ENCODE data around the gene LGALS9. TPM values are rescaled to one million over a fixed set of nuclear protein-coding genes. Genes with fewer than 3 reads are reported as not detected.

LGALS9 gene
- total RNA-seq, 4 donors from 2014 or later: 121 to 214 (median 144) TPM

- Histone ChIP-seq H3K27ac (no peak overlapping the region), H3K9me3 (no peaks in the 10 kb centered on the region), H3K4me1 (no peaks in the 10 kb centered on the region), H3K27me3 (no peaks in the 10 kb centered on the region), H3K36me3 (peaks cover 0 to 30% (median 0%) of the 10 kb centered on the region in 3 donors), H3K4me3 (no peak overlapping the region)
- no peak for DNase-seq
- no peak for TF ChIP-seq POLR2A (IDR thresholded peaks at IDR 0.05)
- no peak for TF ChIP-seq CTCF (IDR thresholded peaks at IDR 0.05)
Observed at GRCh38 chr17:27600471-27600870, 30.5 kb upstream of the LGALS9 start.

- H3K27ac ChIP-seq: no peak overlapping the region
- TF ChIP-seq CTCF (IDR thresholded peaks at IDR 0.05) (peak; percentile 86 to 98 (median 96)), POLR2A (IDR thresholded peaks at IDR 0.05) (no peak)
- H3K9me3 ChIP-seq: no peaks in the 10 kb centered on the region
- peaks cover 0 to 39% (median 0%) of the 10 kb centered on the region in 3 donors for H3K36me3 ChIP-seq
- no peak overlapping the region for H3K4me3 ChIP-seq
- DNase-seq: peak; percentile 77 to 95 (median 91)
- H3K4me1 ChIP-seq: no peaks in the 10 kb centered on the region
- no peaks in the 10 kb centered on the region for H3K27me3 ChIP-seq
Observed at GRCh38 chr17:27601069-27601974, 29.7 kb upstream of the LGALS9 start.

- peaks cover 0 to 44% (median 0%) of the 10 kb centered on the region in 3 donors for H3K36me3 ChIP-seq
- TF ChIP-seq POLR2A (IDR thresholded peaks at IDR 0.05): no peak
- no peak for TF ChIP-seq CTCF (IDR thresholded peaks at IDR 0.05)
- H3K4me1 ChIP-seq: no peaks in the 10 kb centered on the region
- no peaks in the 10 kb centered on the region for H3K27me3 ChIP-seq
- DNase-seq: no peak
- no peak overlapping the region for H3K4me3 ChIP-seq
- no peak overlapping the region for H3K27ac ChIP-seq
- no peaks in the 10 kb centered on the region for H3K9me3 ChIP-seq
Observed at GRCh38 chr17:27601975-27602302, 29.0 kb upstream of the LGALS9 start.

- H3K27ac ChIP-seq: no peak overlapping the region
- H3K4me3 ChIP-seq: no peak overlapping the region
- peak; percentile 73 to 90 (median 81) for DNase-seq
- H3K4me1 ChIP-seq: no peaks in the 10 kb centered on the region
- TF ChIP-seq CTCF (IDR thresholded peaks at IDR 0.05): peak; percentile 85 to 96 (median 90)
- no peak for TF ChIP-seq POLR2A (IDR thresholded peaks at IDR 0.05)
- H3K9me3 ChIP-seq: no peaks in the 10 kb centered on the region
- H3K36me3 ChIP-seq: peaks cover 0 to 45% (median 0%) of the 10 kb centered on the region in 3 donors
- no peaks in the 10 kb centered on the region for H3K27me3 ChIP-seq
Observed at GRCh38 chr17:27602721-27603420, 28.1 kb upstream of the LGALS9 start.

GRCh38 chr17:27603421-27603770, 27.6 kb upstream of the LGALS9 start:
- H3K9me3 ChIP-seq: no peaks in the 10 kb centered on the region
- H3K27ac ChIP-seq: no peak overlapping the region
- DNase-seq: no peak
- no peaks in the 10 kb centered on the region for H3K4me1 ChIP-seq
- no peaks in the 10 kb centered on the region for H3K27me3 ChIP-seq
- no peak for TF ChIP-seq POLR2A (IDR thresholded peaks at IDR 0.05)
- TF ChIP-seq CTCF (IDR thresholded peaks at IDR 0.05): no peak
- H3K36me3 ChIP-seq: peaks cover 0 to 47% (median 0%) of the 10 kb centered on the region in 3 donors
- H3K4me3 ChIP-seq: no peak overlapping the region

Data from Peyer's patch (tissue), 4 donors.